DMS153 treated with DMSO at 0.1 percent for 48 hours (cell line): Measurements from ENCODE around the gene ANXA2.

Source experiments
- DNase-seq: peaks from one replicate; lab custom pipeline; 2025; ENCODE audit not compliant: unreplicated experiment; lab: John Stamatoyannopoulos, UW

Gene ANXA2

GRCh38 chr15:60313906-60314305 is 83.9 kb downstream of the ANXA2 start:
- DNase-seq: no peak

- no peak for DNase-seq
Measured at GRCh38 chr15:60307034-60307433, 90.8 kb downstream of the ANXA2 start.

GRCh38 chr15:60301024-60301423 is 96.8 kb downstream of the ANXA2 start:
- no peak for DNase-seq

- DNase-seq: peak; percentile 73
Measured at GRCh38 chr15:60299452-60300047, 98.2 kb downstream of the ANXA2 start.
